HG03045 (cell line): ENCODE results near the gene ZNF516.

Experiments used
- ATAC-seq: cut with Tn5 transposase; IDR thresholded peaks from one replicate; pipeline ENCODE4 v1.9.1; 2021; ENCODE audit warnings: mild to moderate bottlenecking, moderate library complexity; ENCODE audit not compliant: unreplicated experiment

The ZNF516 gene

DNA sequence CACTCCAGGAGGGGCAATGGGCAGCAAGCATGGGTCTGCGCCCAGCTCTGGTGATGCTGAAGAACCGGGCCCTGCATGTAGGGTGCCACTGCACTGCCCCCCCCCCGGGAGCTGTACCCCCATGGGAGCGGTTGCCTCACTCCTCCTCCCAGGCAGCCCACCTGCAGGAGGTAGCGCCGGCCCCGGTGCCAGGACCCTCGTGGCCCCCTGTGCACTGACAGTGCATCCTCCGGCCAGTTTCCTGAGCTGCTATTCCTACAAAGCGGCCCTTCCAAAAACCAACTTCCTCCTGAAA, 109.4 kb downstream of the ZNF516 start:
- no peak for ATAC-seq

DNA sequence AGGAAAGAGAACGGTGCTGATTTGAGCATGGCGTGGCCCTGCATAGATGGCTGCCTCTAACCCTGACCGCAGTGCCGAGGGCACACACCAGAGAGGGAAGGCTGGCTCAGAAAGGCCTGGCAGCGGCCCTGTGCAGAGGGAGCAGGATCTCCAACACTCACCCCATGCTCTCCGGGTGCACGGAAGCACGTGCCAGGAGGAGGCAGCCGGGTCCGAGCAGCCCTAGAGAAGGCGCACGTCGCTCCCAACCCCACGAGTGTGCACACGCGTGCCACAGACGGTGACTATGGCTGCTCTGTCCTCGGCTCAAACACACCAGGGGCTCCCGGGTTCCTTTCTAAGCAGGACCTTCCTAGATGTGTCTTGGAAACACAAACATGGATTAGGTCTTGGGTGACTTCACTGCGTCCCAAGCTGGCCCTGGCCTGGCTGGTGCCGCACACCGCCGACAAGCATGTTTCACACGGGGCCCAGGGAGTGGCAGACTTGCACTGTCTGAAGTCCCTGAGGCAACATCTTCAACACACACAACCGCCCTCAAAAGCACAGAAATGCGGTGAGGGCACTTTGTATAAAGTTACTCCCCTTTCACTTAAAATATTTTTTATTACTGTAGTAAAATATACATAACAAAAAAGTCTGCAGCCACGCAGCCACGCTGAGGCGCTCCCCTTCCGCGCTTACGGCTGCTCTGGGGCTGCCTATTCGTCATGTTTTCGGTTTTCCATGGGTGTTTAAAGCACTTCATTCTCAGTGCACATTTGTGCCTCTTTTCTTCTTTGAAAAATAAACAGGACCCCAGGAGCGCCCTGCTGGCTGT, 110.0 kb downstream of the ZNF516 start:
- no peak for ATAC-seq

DNA sequence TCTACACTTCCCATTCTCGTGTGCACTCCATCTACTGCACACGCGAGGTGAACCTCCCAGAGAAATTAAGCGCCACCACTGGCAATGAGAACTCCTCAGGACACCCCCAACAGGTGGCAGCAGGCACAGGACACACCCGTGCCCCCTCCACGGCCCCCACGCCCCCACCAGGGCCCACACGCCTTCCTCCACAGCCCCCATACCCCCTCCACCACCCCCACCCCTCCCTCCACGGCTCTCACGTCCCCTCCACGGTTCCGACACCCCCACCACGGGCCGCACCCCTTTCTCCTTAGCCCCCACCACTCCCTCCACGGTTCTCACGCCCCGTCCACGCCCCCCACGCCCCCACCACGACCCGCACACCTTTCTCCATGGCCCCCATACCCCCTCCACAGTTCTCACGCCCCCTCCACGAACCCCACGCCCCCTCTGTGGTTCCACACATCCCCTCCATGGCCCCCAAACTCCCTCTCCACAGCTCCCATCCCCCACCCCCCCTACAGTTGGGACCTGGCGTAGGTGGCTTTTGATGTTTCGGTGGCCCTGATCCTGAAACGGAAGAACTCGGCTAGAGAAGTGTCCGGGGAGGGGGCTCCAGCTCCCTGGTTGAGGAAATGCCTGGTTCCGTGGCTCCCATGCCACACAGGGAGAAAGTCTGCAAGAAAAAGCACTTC, 110.8 kb downstream of the ZNF516 start:
- no peak for ATAC-seq

DNA sequence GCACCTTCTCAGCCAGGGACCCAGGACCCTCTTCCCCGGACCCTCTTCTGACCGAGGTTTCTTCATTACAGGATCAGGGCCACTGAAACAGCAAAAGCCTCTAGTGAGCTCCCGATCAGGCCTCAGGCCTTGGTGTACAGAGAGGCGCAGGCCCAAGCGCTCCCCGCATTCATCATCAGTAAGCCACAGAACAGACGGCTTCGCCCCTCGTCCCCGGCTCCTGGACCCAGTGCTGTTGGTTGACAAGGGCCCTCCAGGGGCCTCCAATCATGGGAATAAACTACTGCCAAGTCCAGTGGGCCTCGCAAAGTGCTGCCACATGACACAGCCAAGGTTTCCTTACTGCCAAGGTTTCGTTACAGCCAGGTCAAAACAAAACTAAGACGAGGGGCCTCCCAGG, 111.4 kb downstream of the ZNF516 start:
- no peak for ATAC-seq

GRCh38 chr18:76382275-76382674, 112.8 kb downstream of the ZNF516 start:
- no peak for ATAC-seq

- ATAC-seq = no peak
Observed at GRCh38 chr18:76380791-76381405, 114.1 kb downstream of the ZNF516 start.

DNA sequence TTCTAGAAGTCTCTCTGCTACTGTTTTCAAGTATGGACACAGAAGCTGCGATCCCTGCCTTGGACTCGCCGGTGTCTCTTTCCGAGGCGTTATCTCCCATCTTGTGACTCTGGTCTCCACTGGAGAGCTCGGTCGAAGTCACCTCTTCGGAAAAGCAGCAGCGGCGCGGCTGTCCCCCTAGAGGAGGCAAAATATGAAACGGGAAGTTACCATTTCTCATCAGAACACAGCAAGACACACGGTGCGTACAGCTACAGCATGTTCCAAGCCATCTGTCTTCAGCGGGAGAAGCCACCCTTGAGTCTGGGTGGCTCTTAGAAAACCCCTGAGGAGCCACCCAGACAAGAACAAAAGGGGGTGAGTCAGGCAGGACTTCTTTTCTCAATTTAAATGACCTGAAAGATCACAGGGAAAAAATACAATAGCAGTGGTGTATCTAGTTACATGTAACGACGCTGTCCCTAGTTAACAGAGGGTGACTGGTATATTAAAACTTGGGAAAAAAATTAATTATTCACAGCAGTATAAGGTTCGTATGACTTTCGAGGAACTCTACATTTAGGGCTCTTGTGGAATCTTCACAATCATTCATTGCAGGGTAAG, 114.8 kb downstream of the ZNF516 start:
- ATAC-seq = no peak

GRCh38 chr18:76379226-76380126, 115.6 kb downstream of the ZNF516 start:
- ATAC-seq = no peak

GRCh38 chr18:76378526-76379215, 116.4 kb downstream of the ZNF516 start:
- ATAC-seq = no peak

- no peak for ATAC-seq
Observed at GRCh38 chr18:76377359-76377756, 117.7 kb downstream of the ZNF516 start.

- ATAC-seq = no peak
Observed at GRCh38 chr18:76376668-76377358, 118.2 kb downstream of the ZNF516 start.

DNA sequence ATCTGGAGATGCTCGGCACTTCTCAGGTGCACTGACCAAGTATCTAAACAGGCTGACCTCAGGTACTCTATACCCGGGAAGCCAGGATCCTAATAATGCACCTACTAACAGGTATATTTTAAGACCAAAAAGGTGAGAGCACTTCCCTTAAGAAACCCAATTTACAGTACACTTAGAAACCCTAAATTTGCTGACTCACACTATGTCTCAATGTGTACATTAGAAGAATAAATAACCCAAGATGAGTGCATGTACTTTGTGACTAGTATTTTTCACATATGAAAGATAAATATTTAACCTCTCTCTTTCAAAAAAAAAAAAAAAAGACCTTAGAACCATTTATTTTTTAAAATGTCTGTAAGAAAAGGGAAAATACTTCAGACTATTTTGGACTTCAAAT, 118.8 kb downstream of the ZNF516 start:
- ATAC-seq = no peak

DNA sequence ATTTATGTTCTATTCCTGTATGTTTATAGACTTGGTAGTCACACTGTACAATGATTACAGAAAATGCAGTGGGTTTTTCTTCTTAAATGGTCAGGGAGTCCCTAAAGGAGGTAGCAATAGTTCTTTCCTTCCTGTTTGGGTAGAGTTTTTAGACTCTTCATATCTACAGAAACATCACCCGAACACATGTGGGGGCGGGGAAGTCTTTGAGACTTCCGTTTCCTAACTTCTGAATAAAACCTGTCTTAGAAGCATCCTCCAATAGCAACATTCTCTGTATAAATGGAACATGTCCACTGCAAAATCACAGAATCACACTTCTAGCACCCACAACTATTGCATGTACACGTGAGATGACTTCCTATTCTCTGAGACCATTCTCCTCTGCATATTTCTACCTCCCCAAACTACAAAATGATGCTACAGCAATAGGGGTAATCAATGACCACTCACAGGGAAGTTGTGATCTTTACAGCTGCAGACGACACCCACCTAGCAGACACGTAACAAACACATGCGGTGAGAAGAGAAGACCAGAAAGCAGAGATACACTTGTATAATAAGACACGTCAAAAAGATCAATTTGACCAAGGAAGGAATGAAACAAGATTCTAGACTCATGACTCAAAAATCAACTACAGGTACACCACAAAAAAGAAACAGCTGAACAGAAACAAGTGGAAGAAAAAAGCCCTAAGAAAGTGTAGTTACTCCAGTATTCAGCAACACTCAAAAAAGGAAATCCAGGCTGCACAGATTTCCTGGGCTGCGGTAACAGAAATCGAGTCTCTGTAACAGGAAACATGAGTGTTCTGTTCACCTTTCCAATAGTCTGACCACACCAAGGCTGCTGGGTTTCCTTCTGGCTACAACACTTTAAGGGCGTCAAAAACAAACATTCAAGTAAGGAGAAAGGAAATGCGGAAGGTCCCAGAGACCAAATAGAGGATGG, 120.4 kb downstream of the ZNF516 start:
- ATAC-seq = peak; percentile 74

DNA sequence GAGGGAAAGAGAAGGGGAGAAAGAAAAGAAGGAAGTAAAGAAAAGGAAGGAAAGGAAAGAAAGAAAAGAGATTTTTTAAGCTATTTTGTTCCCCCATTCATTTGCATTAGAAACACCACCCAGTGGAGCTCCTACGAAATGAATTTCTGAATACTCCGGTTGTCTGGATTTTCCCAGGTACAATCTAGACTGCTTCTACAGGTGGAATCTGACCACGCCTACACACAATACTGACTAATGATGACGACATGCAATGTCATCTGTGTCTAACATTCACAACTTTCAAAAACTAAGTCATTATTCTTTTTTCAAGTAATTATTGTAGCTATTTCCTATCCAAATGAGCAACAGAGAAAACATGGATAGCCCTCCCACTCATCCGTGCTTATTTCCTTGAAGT, 121.7 kb downstream of the ZNF516 start:
- no peak for ATAC-seq

DNA sequence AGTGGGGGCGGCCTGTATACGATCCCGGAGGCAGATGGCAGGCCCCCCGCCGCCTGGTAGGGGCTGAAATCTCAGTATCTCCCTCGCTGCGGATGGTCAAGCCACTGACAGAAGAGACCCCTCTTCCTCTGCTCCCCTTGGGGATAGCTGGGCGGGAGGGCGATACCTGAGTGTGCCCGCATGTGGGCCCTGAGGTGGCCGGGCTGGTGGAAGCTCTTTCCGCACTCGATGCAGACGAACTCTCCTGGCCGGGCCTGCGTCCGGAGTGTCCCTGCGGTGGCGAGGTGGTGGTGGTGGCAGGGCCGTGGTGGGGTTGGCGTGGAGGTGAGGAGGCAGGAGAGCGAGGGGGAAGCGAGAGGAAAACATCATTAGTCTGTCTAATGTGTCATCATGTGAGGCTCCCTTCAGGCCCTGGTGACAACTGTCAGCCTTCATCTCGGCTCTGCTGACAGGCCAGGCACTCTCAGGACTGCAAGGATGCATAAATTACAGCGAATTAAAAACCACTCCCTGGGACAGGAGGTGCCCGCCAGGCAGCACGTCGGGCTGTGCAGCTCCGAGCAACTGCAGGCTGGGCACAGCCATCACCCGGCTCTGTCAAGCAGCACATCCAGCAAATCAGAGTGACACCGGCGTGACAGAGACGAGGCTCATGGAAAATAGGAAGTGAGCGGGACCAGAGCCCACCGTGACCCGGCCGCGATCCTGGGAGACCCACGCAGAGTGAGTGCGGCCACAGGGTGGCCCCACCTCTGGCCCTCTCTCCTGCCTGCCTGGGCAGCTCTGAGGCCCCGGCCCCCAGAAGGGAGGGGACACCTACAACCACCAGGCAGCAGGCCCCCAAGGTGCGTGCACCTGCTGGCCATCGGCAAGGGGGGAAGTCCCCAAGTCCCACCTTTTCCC, 123.5 kb downstream of the ZNF516 start:
- ATAC-seq = no peak

DNA sequence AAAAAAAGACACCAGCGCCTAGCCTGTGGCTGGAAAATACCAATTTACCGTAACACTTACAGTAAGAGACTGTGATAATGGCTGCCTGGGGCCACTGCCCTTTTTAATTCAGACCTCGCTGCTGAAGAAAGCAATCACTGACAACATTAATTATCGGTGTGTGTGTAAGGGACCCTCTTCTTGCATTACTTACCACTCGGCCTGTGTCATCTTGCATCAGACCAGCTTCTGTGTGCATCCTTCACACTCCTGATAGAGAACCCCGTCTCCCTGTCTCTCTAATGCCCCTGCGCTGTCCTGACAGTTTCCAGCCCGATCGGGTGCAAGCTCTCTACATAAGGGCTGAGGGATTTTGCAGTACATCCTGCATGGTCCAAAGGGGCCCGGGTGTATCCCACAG, 124.4 kb downstream of the ZNF516 start:
- ATAC-seq = no peak

GRCh38 chr18:76370201-76370600, 124.8 kb downstream of the ZNF516 start:
- no peak for ATAC-seq
